Epithelial cell of proximal tubule (primary cell): ENCODE results near the gene BOD1L1. TPM values are rescaled to one million over a fixed set of nuclear protein-coding genes. Genes with fewer than 3 reads are reported as not detected.

Source experiments
- DNase-seq: peaks from one replicate; pipeline ENCODE4 v3.0.0-alpha.2; 2011; ENCODE audit warnings: low read depth
- H3K4me3 ChIP-seq: 2 replicates; pipeline ENCODE4 v1.5.1; 2011; ENCODE audit warnings: low read depth, mild to moderate bottlenecking, low read length
- CTCF ChIP-seq: conservative IDR thresholded peaks from 2 replicates; pipeline ENCODE4 v1.5.1; 2012; ENCODE audit warnings: low read depth, mild to moderate bottlenecking, low read length
- total RNA-seq: library from RNA; depleted of rRNA; stranded (reverse); fragments of >200 nt; gene quantifications from 2 replicates; pipeline ENCODE4 v1.2.3, GENCODE V29; 2015

Gene BOD1L1
- total RNA-seq, 1 donor from 2014 or later: 20.6 TPM

GRCh38 chr4:13548059-13548983 is 79.2 kb downstream of the BOD1L1 start:
- no peak overlapping the region for H3K4me3 ChIP-seq
- no peak for TF ChIP-seq CTCF
- no peak for DNase-seq

GRCh38 chr4:13547485-13548041 is 80.0 kb downstream of the BOD1L1 start:
- H3K4me3 ChIP-seq: peak overlapping the region; percentile 23
- no peak for DNase-seq
- TF ChIP-seq CTCF: no peak

GRCh38 chr4:13546941-13547484 is 80.5 kb downstream of the BOD1L1 start:
- TF ChIP-seq CTCF: no peak
- peak overlapping the region; percentile 23 for H3K4me3 ChIP-seq
- no peak for DNase-seq

GRCh38 chr4:13546142-13546940 is 81.2 kb downstream of the BOD1L1 start:
- TF ChIP-seq CTCF: no peak
- no peak overlapping the region for H3K4me3 ChIP-seq
- DNase-seq: no peak

- no peak for DNase-seq
- no peak for TF ChIP-seq CTCF
- H3K4me3 ChIP-seq: peak overlapping the region; percentile 69
Measured at GRCh38 chr4:13545394-13545808, 82.1 kb downstream of the BOD1L1 start.

GRCh38 chr4:13544606-13545393 is 82.7 kb downstream of the BOD1L1 start:
- TF ChIP-seq CTCF: no peak
- DNase-seq: no peak
- H3K4me3 ChIP-seq: peak overlapping the region; percentile 69
